HG03039 (cell line): ENCODE measurements around the gene INTS3.

Experiments
- ATAC-seq: cut with Tn5 transposase; IDR thresholded peaks from one replicate; pipeline ENCODE4 v1.9.1; 2021; ENCODE audit warnings: mild to moderate bottlenecking, moderate library complexity; ENCODE audit not compliant: unreplicated experiment

INTS3 gene

GRCh38 chr1:153727463-153728304, at the start of gene INTS3:
TSS of gene INTS3 (plus strand) at chr1:153728050. CDS start at chr1:153728635, 585 bp downstream.
- ATAC-seq = peak; percentile 91

GRCh38 chr1:153678519-153679336, 49.1 kb upstream of the INTS3 start, which contains the start of gene NPR1:
TSS of gene NPR1 (plus strand) at chr1:153678688. CDS start at chr1:153679109, 421 bp downstream.
- no peak for ATAC-seq

DNA sequence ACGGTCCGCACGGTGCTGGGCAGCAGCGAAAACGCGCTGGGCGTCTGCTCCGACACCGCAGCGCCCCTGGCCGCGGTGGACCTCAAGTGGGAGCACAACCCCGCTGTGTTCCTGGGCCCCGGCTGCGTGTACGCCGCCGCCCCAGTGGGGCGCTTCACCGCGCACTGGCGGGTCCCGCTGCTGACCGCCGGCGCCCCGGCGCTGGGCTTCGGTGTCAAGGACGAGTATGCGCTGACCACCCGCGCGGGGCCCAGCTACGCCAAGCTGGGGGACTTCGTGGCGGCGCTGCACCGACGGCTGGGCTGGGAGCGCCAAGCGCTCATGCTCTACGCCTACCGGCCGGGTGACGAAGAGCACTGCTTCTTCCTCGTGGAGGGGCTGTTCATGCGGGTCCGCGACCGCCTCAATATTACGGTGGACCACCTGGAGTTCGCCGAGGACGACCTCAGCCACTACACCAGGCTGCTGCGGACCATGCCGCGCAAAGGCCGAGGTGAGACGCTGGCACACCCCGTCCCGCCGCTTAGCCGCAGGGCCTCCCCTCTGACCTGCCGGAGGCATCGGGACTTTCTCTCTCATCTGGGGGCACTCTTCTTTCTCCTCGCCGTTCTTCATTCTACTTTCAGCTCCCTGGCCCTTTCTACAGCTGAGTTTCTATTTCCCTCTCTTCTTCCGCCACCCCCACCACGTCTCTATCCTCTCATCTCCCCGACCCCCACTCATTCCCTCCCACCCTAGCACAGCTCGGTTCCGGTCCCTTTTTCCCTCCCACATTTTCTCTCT, 48.3 kb upstream of the INTS3 start:
- ATAC-seq = no peak

DNA sequence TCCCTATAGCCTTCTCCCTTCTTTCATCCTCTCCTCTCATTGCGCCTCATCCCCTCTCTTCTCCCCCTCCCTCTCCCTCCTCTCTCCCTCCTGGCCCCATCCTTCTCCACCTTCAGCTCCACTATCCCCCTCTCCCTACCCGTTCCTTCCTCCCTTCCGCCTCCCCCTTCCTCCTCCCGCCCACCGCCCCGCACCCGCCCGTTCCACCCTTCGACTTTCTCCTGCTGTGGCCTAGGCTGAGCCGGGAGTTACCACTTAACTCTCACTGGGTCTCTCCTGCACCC, 47.8 kb upstream of the INTS3 start:
- no peak for ATAC-seq

- ATAC-seq = no peak
These were observed 45.1 kb upstream of the INTS3 start for GRCh38 chr1:153682730-153683129.

DNA sequence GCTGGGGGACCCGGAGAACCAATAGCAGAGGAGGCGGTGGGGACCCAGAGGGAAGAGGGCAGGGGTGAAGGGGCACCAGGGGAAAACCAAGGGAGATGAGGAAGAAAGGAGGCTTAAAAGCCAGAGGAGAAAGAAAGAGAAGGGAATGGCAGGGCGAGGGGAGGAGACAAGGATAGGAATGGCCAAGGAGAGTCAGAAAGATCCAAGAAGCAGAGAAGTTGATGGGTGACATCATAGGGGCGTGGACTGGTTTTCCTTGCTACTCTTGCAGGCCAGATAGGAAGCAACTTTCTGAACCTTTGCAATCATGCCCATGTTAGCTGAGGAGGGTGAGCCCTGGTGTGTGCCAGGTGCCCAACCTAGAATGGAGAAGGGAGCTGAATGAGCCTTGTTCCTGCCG, 44.0 kb upstream of the INTS3 start:
- no peak for ATAC-seq

DNA sequence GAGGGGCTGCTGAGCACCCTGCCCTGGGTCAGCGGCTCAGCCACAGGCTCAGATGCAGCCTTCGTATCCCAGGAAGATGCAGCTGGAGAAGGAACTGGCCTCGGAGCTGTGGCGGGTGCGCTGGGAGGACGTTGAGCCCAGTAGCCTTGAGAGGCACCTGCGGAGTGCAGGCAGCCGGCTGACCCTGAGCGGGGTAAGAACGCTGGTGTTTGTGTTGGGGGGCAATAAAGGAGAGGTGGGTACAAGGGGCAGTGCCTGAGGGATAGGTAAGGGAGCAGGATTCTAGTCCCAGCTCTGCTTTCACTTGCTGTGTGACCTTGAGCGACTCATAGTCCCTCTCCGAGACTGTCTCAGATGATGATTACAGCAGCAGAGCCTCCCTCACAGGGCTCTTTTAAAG, 43.0 kb upstream of the INTS3 start:
- ATAC-seq = no peak

DNA sequence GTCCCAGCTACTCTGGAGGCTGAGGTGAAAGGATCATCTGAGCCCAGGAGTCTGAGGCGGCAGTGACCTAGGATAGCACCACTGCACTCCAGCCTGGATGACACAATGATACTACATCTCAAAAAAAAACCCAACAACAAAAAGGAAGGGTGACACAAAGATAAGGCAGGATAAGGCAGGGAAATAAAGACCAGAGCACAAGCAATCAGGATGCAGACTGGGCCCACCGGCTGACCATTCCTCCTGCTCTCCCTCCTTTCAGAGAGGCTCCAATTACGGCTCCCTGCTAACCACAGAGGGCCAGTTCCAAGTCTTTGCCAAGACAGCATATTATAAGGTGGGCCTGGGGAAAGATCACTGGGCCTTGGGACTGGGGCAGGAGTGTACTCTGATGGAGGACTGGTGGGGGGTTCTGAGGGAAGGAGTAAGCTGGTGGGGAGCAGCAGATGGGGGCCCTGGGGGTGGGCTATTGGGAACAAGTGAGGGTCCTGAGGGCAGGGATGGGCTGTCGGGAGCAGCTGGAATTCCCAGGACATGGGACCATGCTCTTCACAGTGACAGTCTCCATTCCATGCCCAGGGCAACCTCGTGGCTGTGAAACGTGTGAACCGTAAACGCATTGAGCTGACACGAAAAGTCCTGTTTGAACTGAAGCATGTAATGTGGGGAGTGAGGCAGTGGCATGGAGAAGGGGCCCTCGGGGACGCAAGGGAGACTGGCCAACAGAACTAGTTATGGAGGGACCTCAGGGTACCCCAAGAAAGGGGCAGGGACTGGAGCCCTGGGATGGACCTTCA, 42.1 kb upstream of the INTS3 start:
- ATAC-seq = no peak

DNA sequence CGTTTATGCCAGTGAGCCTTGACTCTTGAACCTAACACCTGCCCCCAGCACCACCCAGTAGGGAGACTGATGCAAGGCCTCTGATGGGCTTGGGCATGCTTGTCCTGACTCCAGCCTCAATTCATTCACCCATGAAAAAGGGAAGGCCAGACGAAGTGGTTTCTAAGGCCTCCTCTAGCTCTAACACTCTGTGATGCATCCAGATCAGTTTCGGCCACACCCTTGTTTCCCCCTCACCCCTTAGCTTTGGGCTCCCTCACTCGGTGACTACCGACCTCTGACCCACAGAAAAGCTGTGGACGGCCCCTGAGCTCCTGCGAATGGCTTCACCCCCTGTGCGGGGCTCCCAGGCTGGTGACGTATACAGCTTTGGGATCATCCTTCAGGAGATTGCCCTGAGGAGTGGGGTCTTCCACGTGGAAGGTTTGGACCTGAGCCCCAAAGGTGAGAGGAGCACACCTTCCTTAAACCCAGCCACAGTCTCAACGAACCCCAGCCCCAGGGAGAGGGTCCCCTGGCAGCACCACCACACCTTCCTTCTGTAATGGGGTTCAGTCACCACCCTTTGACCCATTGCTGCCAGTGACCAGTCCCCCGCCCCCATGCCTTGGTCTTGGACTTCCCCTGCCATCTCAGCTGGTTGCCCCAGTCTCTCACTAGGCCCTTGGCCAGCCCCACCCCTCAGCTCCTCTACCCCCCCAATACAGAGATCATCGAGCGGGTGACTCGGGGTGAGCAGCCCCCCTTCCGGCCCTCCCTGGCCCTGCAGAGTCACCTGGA, 40.3 kb upstream of the INTS3 start:
- ATAC-seq = no peak

DNA sequence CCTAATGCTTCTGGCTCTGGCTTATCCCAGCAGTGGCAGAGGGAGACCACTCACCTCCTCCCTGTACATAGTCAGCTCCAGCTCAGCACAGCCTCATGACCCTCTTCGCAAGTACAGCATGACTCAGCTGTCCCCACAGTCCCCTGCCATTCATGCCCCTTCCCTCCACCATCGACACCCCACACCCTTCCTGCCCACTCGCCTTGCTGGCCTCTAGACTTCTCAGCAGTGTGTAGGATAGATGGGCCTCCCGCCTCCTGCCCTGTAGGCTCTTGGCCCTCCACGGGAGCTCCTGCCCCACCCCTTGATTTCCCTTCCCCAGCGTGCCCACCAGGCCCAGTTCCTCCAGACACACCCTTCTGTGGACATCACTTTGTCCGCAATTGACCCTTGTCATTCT, 39.6 kb upstream of the INTS3 start:
- no peak for ATAC-seq

DNA sequence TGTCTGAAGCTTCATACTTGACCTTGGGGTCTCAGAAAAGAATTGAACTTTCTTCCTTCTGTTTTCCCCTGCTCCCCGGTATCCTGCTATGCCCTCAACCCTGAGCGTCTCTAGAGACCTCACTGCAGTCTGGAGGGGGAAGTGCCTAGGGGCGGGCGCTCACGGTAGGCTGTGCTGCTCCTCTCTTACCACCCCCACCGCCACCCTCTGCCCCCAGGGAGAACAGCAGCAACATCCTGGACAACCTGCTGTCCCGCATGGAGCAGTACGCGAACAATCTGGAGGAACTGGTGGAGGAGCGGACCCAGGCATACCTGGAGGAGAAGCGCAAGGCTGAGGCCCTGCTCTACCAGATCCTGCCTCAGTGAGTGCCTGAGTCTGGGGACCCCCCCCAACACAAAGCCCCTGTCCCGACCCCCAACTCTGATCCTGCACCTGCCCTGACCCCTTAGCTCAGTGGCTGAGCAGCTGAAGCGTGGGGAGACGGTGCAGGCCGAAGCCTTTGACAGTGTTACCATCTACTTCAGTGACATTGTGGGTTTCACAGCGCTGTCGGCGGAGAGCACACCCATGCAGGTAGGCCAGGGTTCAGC, 39.0 kb upstream of the INTS3 start:
- no peak for ATAC-seq

DNA sequence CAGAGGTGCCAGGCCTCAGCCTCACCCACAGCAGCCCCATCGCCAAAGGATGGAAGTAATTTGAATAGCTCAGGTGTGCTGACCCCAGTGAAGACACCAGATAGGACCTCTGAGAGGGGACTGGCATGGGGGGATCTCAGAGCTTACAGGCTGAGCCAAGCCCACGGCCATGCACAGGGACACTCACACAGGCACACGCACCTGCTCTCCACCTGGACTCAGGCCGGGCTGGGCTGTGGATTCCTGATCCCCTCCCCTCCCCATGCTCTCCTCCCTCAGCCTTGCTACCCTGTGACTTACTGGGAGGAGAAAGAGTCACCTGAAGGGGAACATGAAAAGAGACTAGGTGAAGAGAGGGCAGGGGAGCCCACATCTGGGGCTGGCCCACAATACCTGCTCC, 34.4 kb upstream of the INTS3 start:
- ATAC-seq = no peak

DNA sequence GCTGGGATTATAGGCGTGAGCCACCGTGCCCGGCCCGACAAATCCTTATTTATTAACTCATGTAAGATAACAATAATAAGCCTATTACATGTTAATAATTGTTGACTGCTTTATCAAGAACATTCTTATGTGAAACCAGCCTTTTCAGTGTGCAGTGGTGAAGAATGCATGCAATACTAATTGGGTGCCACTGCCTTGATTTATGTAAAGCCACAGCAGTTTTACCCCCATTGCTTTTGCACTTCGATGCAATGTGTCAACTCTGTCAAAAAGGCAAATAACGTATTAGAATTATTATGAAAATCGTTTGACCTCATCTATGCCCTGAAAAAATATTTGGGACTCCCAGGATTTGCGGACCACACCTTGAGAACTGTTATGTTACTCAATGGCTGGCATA, 31.1 kb upstream of the INTS3 start:
- ATAC-seq = no peak

DNA sequence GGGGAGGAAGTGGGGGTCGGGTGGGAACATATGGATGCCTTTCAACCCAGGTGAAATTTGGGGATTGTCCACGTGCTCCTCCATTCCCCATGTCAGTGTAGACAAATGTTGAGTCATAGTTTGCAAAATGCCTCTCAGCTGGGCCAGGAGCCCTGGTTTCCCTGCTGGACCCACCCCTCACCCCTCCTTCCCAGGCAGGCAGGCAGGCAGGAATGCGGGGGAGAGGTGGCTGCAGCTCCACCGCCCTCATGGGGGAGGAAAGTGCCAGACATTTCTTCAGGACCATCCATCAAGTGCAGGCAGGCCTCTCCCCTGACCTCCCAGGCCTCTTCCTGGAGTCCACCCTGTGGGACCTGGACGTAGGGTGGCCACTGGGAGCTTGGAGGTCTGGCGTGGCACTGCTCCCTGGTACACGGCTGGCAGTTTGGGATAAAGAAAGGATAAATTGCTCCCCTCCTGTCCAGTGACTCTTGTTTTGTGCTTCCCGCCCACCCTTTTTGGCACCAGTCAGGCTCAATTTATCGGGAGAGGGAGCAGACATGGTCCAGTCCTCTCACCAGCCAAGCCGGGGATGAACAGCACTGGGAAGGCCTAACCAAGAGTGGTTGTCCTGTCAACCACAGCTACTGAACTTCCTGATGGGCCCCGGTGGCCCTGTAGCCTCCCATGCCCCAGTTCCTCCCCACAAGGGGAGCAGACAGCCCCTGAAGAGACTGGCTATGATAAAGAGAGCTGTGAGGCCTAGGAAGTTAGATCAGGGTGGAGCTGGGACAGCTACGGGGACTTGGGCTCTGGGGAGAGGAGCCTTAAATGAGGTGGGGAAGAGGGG, 30.4 kb upstream of the INTS3 start:
- ATAC-seq = no peak

GRCh38 chr1:153698020-153698922, 29.6 kb upstream of the INTS3 start:
- no peak for ATAC-seq

DNA sequence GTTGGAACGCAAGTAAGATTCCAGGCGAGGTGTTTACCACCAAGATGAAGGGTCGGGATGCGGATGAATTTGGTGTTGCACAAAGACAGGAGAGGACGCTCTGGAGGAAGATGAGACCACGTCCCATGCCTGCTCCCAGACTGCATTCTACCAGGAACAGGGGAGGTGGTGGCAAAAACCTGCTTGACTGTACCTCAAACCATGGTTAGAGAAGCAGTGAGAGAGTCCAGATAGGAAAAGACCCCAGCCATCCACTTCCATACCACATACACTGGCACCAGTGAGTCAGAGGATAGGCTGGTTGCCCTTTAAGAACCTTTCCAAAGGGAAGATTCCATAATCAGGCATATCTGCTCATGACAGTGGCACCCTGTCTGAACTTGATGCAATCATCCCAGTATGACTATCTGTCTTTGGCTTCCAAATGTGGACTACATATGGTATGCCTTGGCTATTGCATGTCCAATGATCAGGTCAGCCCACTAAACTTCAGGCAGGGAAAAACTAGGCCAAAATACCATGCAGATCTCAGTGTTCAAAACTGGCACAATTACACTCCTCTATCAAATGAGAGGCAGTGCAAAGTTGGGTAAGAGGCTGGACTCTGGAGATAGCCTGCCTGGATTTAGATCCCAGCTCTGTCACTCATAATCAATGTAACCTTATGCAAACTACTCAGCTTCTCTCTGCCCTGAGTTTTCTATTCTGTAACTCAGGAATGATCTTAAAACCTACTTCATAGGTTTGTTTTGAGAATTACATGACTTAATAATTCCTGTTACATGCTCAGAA, 28.7 kb upstream of the INTS3 start:
- no peak for ATAC-seq

DNA sequence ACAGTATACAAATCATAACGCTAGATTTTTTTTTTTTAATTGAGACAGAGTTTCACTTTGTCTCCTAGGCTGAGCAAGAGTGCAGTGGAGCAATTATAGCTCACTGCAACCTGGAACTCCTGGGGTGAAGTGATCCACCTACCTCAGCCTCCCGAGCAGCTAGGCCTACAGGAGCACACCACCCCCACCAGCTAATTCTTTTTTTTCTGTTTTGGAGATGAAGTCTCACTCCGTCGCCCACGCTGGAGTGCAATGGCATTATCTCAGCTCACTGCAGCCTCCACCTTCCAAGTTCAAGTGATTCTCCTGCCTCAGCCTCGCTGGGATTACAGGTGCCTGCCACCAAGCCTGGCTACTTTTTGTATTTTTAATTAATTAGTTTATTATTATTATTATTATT, 28.1 kb upstream of the INTS3 start:
- no peak for ATAC-seq
